CD4-positive, alpha-beta T cell (primary cell): ENCODE results near the gene NSFL1C. TPM values are rescaled to one million over a fixed set of nuclear protein-coding genes. Genes with fewer than 3 reads are reported as not detected.
"Not testable (repeated sequence)": the region's sequence is repeated elsewhere in the genome, so short reads cannot be mapped to it uniquely, and the experiment has no call there.

Source experiments
- ATAC-seq: fragments of 200-7000 bp; cut with Tn5 transposase; one replicate; pipeline ENCODE4 v1.10.0; 2022; ENCODE audit warnings: mild to moderate bottlenecking; ENCODE audit not compliant: poor library complexity
- CTCF ChIA-PET: fragments of 350-600 bp; sonication (Branson Sonifier 250); formaldehyde crosslinking; loops from one replicate; lab custom pipeline; 2021; ENCODE audit warnings: antibody characterized with exemption, inconsistent platforms; lab: Charles Lee
- POLR2A ChIA-PET: fragments of 350-600 bp; sonication (Branson Sonifier 250); formaldehyde crosslinking; loops from one replicate; lab custom pipeline; 2021; ENCODE audit warnings: antibody characterized with exemption, inconsistent platforms; lab: Charles Lee
- DNase-seq, 14 experiments: peaks; one replicate each; pipeline ENCODE4 v3.0.0-alpha.2; 2013 to 2020; ENCODE audit warnings: mixed read lengths in 2 of 14
- H3K27ac ChIP-seq, 2 donors: one replicate each; pipeline versions ENCODE4 v1.5.1 to v1.7.0; 2013; ENCODE audit warnings: low read length in 2 of 2, low read depth in 1 of 2, mild to moderate bottlenecking in 1 of 2
- H3K27me3 ChIP-seq, 2 experiments: 1 replicate in 1 of 2; 2 replicates in 1 of 2; pipeline versions ENCODE4 v1.6.1 to v1.7.0; 2013; ENCODE audit warnings: low read length in 2 of 2, control low read depth in 1 of 2, mild to moderate bottlenecking in 1 of 2, moderate library complexity in 1 of 2; ENCODE audit not compliant: insufficient read depth in 2 of 2, control insufficient read depth in 1 of 2
- H3K36me3 ChIP-seq: one replicate; pipeline ENCODE4 v1.6.1; 2013; ENCODE audit warnings: low read length, control low read depth; ENCODE audit not compliant: insufficient read depth
- H3K4me1 ChIP-seq: one replicate; pipeline ENCODE4 v1.6.1; 2013; ENCODE audit warnings: low read length, control low read depth; ENCODE audit not compliant: insufficient read depth
- H3K4me3 ChIP-seq: one replicate; pipeline ENCODE4 v1.5.1; 2013; ENCODE audit warnings: mild to moderate bottlenecking, low read length, moderate library complexity
- H3K9me3 ChIP-seq, 2 experiments: 1 replicate in 1 of 2; 2 replicates in 1 of 2; pipeline versions ENCODE4 v1.6.1 to v1.7.0; 2013; ENCODE audit warnings: low read length in 2 of 2, mild to moderate bottlenecking in 2 of 2, control low read depth in 1 of 2, moderate library complexity in 1 of 2; ENCODE audit not compliant: control insufficient read depth in 1 of 2, insufficient read depth in 1 of 2
- H3K27ac Mint-ChIP-seq: one replicate; pipeline ENCODE4 v1.8.0; 2020; ENCODE audit warnings: mixed read lengths
- H3K27me3 Mint-ChIP-seq: one replicate; pipeline ENCODE4 v1.8.0; 2021; ENCODE audit warnings: mixed read lengths
- H3K36me3 Mint-ChIP-seq: one replicate; pipeline ENCODE4 v1.8.0; 2021; ENCODE audit warnings: low read depth, mixed read lengths
- H3K4me1 Mint-ChIP-seq: one replicate; pipeline ENCODE4 v1.8.0; 2021; ENCODE audit warnings: low read depth, mixed read lengths
- H3K4me3 Mint-ChIP-seq: one replicate; pipeline ENCODE4 v1.8.0; 2020; ENCODE audit warnings: mild to moderate bottlenecking, mixed read lengths
- H3K9me3 Mint-ChIP-seq: one replicate; pipeline ENCODE4 v1.8.0; 2020; ENCODE audit warnings: mixed read lengths
- intact Hi-C, 2 experiments: fragments of 100-400 bp; cut with DNase I in 1 of 2; cut with micrococcal nuclease in 1 of 2; formaldehyde crosslinking; loops; one replicate each; pipeline versions ENCODE4 v1.15.1 to v1.9.0; 2023 to 2025; cut with DNase I, micrococcal nuclease
- total RNA-seq, 174 experiments: library from RNA in 2 of 174; stranded (reverse) in 2 of 174; gene quantifications; one replicate each; pipeline ENCODE4 v1.2.3 and lab custom pipeline; 2021 to 2026
- TF ChIP-seq, protein P1 (sequence below): fragments of 200-600 bp; IDR thresholded peaks from one replicate; pipeline ENCODE4 v1.8.0; 2022; ENCODE audit warnings: antibody characterized with exemption, mild to moderate bottlenecking

The NSFL1C gene
- total RNA-seq, 2 experiments from 2014 or later, result 53.2 to 53.4 TPM

DNA sequence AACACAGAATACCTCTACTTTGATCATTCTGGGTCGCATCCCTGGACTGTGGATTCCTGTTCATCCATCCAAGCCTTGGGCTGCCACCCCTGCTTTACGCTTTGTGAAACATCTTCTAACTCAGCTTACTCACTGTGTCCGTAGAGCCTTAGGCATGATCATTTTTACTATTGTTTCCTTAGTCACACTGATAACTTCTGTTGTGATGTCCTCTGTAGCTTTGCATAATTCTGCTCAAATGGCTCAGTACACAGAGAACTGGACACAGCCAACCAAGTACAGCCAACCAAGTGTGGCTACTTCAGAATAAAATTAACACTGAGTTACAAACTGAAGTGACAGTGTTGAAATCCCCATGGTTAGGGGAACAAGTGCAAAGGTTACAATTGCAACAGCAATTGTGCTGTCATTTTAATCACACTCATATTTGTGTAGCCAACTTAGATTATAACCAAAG lies 65.2 kb downstream of the NSFL1C start:
- Mint-ChIP-seq H3K9me3 (peaks cover 4% of the 10 kb centered on the region), H3K4me1 (peaks cover 18% of the 10 kb centered on the region), H3K27ac (no peak overlapping the region), H3K27me3 (no peaks in the 10 kb centered on the region), H3K4me3 (no peak overlapping the region), H3K36me3 (no peaks in the 10 kb centered on the region)
- H3K36me3 ChIP-seq, result no peaks in the 10 kb centered on the region
- no peak for ATAC-seq
- H3K9me3 ChIP-seq, result peaks cover 0 to 10% of the 10 kb centered on the region in 2 experiments
- ChIA-PET CTCF (no interaction called here), POLR2A (interaction anchor here (1.3 kb wide), 1 partner anchor 8 kb away, joined by 3 read pairs; the partner anchor contains the start of gene FKBP1A)
- TF ChIP-seq, protein P1, sequence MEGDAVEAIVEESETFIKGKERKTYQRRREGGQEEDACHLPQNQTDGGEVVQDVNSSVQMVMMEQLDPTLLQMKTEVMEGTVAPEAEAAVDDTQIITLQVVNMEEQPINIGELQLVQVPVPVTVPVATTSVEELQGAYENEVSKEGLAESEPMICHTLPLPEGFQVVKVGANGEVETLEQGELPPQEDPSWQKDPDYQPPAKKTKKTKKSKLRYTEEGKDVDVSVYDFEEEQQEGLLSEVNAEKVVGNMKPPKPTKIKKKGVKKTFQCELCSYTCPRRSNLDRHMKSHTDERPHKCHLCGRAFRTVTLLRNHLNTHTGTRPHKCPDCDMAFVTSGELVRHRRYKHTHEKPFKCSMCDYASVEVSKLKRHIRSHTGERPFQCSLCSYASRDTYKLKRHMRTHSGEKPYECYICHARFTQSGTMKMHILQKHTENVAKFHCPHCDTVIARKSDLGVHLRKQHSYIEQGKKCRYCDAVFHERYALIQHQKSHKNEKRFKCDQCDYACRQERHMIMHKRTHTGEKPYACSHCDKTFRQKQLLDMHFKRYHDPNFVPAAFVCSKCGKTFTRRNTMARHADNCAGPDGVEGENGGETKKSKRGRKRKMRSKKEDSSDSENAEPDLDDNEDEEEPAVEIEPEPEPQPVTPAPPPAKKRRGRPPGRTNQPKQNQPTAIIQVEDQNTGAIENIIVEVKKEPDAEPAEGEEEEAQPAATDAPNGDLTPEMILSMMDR, result no peak
- DNase-seq, result no peak
- intact Hi-C loops, result no loop called here
- H3K27me3 ChIP-seq, result no peaks in the 10 kb centered on the region
- peaks cover 16% of the 10 kb centered on the region for H3K4me1 ChIP-seq
- no peak overlapping the region for H3K27ac ChIP-seq
- no peak overlapping the region for H3K4me3 ChIP-seq

DNA sequence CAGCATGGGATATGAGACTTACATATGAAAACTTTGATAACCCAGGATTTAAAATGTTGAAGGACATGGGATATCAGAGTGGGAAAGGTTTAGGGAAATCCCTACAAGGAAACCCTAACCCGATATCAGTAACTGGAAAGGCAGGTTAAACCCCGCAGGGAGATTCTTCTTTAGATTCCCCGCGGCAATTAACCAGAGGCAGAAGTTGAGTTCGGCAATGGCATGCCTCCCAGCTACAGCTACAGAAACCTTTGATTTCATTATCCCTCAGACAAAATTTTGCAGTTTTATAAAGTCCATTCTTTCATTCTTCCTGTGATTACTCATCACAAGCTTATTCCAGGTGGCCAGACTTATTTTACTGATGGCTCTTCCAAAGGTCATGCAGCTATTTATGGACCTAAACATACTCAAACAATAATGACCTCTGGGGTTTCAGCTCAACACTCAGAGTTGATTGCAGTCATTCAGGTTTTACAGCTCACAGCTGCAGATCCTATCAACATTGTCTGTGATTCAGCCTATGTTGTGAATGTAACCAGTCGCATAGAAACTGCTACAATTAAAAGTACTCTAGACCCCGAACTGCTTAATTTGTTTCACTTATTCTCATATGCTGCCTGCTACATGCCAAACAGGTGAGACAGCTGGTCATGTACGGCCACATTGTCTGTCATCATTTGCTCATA lies 66.8 kb downstream of the NSFL1C start:
- H3K27ac ChIP-seq, H3K36me3 ChIP-seq, DNase-seq, CTCF ChIA-PET, H3K27me3 Mint-ChIP-seq, H3K36me3 Mint-ChIP-seq, H3K4me3 ChIP-seq, H3K9me3 Mint-ChIP-seq, POLR2A ChIA-PET, H3K4me3 Mint-ChIP-seq, H3K27ac Mint-ChIP-seq, H3K9me3 ChIP-seq, H3K27me3 ChIP-seq, ATAC-seq: not testable (repeated sequence)
- H3K4me1 Mint-ChIP-seq, result peaks cover 19% of the 10 kb centered on the region
- intact Hi-C loops, result loop anchor here in 1 of 2 experiments (10.0 kb wide), 1 partner anchor 705 kb away; the partner anchor contains the start of gene STK35
- H3K4me1 ChIP-seq, result peaks cover 16% of the 10 kb centered on the region

DNA sequence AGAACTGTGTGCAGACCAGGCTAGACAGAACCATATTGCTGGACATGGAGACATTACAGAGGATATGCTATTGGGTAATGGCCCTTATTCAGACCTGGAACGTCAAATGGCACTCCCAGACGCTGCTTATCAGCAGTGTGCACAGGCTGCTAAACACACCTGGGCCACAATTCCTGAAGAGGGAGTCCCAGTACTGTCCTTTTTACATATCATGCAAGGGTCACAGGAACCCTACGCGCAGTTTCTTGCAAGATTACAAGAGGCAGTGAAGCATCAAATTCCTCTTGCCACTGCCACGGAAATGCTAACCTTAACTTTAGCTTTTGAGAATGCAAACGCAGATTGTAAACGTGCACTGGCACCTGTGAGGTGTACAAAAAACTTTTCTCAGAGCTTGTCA lies 68.5 kb downstream of the NSFL1C start:
- H3K4me3 Mint-ChIP-seq, H3K27me3 Mint-ChIP-seq, H3K27me3 ChIP-seq, DNase-seq, ATAC-seq, POLR2A ChIA-PET, H3K36me3 Mint-ChIP-seq, H3K4me3 ChIP-seq, H3K9me3 ChIP-seq, H3K9me3 Mint-ChIP-seq, H3K27ac ChIP-seq, H3K36me3 ChIP-seq, H3K27ac Mint-ChIP-seq: not testable (repeated sequence)
- H3K4me1 ChIP-seq, result peaks cover 24% of the 10 kb centered on the region
- H3K4me1 Mint-ChIP-seq, result peaks cover 27% of the 10 kb centered on the region
- intact Hi-C loops, result loop anchor here in 1 of 2 experiments (10.0 kb wide), 1 partner anchor 707 kb away; the partner anchor contains the start of gene STK35
- CTCF ChIA-PET, result interaction anchor here (1.9 kb wide), 1 partner anchor 30 kb away, joined by 4 read pairs; no protein-coding TSS in a partner anchor

DNA sequence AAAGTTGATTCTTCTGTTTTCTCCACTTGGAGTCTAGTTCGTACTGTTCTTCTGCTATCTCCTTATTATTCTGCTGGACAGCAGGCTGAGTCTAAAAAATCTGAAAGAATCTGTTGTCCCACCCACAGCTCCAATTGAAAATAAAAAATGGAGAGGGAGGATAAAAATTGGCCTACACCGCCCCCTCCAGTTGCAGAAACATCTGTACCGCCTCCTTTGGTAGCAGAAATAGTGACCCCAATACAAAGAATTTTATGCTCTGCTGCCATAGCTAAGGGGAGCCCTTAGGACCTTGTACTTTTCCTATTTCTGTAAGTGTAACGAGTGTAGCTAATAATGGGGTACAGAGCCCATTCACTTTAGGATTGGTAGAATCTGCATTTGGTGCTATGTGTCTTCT lies 68.9 kb downstream of the NSFL1C start:
- Histone ChIP-seq H3K9me3 (peaks cover 0 to 10% of the 10 kb centered on the region in 2 experiments), H3K27me3 (no peaks in the 10 kb centered on the region), H3K4me1 (peaks cover 24% of the 10 kb centered on the region), H3K4me3 (no peak overlapping the region), H3K36me3 (no peaks in the 10 kb centered on the region), H3K27ac (no peak overlapping the region)
- Mint-ChIP-seq H3K4me3 (no peak overlapping the region), H3K36me3 (no peaks in the 10 kb centered on the region), H3K27ac (no peak overlapping the region), H3K27me3 (no peaks in the 10 kb centered on the region), H3K9me3 (peaks cover 4% of the 10 kb centered on the region), H3K4me1 (peaks cover 27% of the 10 kb centered on the region)
- ATAC-seq (no peak), DNase-seq (no peak)
- TF ChIP-seq, protein P1, result no peak
- intact Hi-C loops, result loop anchor here in 1 of 2 experiments (10.0 kb wide), 1 partner anchor 707 kb away; the partner anchor contains the start of gene STK35
- CTCF ChIA-PET, result interaction anchor here (1.5 to 1.9 kb wide), 2 partner anchors 29 to 43 kb away, joined by 3 to 4 read pairs; no protein-coding TSS in a partner anchor
- POLR2A ChIA-PET, result no interaction called here
